NCI-H69 (cell line): ENCODE results near the gene FAM156A.
"Not testable (repeated sequence)": the region's sequence is repeated elsewhere in the genome, so short reads cannot be mapped to it uniquely, and the experiment has no call there.

ENCODE experiments used
- DNase-seq: peaks from one replicate; lab custom pipeline; 2025; lab: John Stamatoyannopoulos, UW

Gene FAM156A, protein sequence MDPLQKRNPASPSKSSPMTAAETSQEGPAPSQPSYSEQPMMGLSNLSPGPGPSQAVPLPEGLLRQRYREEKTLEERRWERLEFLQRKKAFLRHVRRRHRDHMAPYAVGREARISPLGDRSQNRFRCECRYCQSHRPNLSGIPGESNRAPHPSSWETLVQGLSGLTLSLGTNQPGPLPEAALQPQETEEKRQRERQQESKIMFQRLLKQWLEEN

DNA sequence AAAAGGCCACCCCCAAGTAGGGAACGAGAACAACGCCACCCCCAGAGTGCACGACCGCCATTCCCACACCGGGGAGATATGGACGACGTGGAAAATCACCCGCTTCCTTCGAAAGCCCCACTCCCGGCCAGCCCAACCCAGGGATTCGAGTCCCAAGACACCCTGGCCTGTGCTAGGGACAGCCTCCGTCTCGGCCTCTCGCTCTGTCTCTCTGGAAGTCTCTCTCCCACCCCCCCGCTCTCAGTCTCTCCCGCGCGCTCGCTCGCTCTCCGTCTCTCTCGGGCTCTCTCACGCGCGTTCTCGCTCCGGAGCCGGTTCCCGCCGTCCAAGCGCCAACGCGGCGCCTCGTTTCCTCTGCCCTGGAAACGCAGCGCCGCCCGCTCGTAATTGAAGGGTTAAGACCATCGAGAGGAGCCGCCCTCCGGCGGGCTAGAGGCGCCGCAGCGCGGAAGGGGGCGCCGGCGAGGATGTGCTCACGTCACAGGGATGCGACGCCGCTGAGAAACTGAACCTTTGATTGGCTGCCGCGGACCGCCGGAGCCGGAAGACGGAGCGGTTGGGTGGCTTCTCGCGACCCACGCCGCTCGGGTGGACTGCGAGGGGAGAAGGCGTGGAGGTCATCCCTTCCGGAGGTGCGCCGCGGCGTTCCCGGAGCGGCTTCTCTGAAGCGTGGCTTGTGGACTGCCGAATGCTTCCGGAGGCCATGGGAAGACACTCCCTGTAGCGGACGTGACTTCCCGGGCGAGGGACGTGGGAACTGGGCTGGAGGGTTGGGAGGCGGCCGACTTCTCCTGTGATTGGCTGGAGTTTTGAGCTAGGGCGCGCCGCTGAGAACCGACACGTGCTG, at the start of gene FAM156A:
FAM156A (minus strand) TSS at position 406 of the 847 bp plus-strand sequence. CDS start 9,930 bp downstream, outside the sequence.
- not testable (repeated sequence) for DNase-seq

DNA sequence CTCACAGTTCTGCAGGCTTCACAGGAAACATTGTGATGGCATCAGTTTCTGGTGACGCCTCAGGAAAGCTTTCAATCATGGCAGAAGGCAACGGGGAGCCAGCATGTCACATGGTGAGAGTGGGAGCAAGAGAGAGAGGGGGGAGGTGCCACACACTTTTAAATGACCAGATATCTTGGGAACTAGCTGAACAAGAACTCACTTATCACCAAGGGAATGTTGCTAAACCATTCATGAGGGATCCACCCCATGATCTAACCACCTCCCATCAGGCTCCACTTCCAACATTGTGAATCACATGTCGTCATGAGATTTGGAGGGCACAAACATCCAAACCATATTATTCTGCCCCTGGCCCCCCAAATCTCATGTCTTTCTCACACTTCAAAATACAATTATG, 47.0 kb upstream of the FAM156A start:
- no peak for DNase-seq

DNA sequence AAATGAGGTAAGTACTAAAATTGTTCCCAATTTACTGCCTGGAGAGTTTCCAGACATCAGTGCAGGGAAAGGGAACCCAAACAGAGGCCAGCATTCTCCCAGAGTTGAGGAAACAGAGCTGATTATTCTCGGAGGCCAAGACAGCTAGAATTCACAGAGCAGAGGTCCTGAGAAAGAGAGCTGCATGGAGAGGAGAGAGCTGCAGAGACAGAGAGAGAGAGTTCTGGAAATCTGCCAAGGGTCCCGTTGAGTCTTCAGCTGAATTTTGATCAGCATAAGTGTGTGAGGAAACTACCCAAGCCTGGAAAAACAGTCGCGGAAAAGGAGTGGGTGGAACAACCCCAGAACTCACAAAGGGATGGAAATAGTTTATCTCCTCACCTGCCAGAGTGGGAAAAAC, 46.5 kb upstream of the FAM156A start:
- DNase-seq = peak; percentile 1

DNA sequence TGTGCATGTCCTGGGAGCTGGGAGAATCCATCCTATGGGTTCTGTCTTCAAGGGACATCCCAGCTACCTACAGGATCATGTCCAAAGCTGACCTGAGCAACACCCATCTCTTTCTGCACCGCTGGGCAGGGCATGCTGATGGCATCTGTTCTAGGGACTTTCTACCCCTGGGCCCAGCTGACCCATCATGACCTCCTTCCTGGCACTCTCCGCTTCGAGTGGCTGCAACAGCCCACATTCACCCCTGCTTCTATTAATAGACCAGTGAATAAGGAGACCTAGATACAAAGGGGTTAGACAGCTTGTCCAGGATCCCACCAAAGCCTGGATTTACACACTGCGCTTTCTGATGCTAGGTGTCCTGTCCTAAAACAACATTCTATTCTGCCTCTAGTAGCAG, 45.7 kb upstream of the FAM156A start:
- DNase-seq = no peak

DNA sequence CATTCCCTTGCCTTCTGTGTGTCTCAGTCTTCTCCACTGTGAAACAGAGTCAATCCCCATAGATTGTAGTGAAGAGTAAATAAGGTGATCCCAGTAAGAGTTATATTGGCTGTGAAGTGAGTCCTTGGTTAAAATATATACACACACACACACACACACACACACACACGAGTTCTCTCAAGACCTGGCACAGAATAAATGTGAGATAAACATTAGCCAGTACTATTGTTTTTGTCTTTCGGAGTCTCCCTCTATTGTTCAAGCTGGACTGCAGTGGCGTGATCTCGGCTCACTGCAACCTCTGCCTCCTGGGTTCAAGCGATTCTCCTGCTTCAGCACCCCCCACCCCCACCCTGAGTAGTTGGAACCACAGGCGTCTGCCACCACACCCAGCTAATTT, 44.8 kb upstream of the FAM156A start:
- DNase-seq = no peak

DNA sequence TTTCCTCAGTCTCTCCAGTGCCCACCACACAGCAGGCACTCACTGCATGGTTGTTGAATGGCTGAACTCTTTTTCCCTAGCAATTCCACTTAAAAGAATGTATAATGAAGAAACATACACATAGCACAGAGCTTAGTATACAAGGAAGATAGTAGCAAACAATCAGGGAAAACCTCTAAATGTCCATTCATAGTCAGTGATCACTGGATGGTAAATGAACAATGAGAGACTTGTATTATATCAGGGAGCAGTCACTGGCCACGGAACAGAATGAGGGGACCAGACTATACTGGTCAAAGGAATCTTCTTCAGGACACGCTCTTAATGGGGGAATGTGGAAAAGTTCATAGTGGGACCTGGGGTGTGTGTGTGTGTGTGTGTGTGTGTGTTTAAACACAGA, 43.6 kb upstream of the FAM156A start:
- DNase-seq = no peak

DNA sequence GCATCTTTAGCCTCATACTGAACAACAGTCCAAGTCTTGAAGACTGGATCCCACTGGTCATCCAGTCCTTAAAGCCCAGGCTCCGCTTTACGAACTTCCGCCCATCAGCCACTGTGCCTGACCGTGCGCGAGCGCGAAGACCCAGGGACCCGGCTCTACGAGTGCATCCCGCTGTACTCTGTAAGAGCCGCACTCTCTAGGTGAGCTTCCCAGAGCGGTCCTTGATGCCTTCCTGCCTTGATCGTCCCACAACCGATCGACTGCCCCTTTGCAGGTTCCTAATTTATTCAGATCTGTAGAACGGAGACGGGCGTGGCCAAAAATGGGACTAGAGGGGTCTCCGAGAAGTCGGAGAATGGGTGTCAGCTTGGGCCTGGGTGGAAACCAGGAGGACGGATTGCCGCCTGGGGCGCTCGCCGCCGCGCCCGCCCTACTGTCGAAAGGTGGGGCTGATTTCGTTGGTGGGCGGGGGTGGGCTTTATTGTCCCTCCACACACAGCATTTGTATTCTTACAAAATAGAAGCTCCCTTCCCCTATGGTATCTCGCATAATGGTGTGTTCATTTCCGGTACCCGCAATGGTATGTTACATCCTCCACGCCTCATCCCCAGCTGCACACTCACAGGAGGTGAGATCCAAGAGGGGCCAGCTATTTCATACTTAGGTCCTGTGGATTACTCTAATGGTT, 42.3 kb upstream of the FAM156A start:
- DNase-seq = no peak

DNA sequence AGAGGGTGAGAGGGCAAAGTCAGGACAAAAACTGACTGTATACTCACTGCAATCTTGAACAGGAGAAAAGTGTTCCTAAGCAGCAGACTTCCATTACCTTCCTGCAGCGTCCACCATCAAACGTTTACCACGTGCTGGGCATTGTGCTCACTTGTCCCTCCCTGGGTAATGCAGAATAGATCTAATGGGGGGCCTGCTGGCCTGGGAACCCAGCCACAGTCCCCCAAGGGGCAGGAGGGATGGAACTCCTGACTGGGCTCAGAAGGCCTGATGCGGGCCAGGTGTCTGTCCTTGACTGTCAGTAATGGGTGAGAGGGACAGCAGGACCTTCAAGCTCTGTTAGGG, 37.6 kb upstream of the FAM156A start:
- no peak for DNase-seq

DNA sequence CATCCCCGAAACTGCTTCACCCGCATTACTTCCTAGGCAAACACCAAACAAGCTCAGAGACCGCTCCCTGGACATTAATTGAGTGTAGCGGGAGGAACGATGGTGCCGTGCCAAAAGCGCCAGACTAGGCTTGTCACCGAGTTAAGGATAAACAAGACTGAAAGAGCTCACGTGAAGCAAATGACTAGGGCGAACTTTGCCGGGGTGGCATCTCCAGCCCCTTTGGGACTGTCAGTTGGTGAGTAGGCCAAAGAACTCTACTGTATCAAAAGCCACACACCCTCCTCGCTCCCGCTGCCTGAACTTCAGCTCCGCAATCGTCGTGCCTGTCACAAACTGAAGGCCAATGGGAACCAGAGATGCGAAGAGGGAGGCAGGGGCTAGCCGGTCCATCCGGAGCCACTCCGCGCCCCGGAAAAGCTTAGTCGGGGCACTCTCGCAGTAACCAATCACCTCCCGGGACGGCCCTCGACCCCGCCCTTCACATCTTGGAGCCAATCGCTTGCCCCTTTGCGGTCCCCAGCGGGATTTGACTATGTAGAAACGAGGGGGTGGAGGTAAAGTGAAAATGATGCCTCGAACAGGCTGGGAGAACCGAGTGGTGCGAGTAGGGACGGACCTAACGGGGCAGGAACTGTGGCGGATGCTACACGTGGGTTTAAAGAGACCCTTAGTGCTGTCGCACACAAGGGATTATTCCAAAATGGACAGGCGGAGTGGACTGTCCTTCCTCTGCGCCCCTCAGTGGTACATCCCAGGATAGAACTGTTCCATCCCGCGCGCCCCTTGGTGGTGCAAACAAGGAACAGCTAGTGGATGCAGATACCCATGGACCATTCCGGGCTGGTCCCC, 37.0 kb upstream of the FAM156A start:
- peak; percentile 96 for DNase-seq

DNA sequence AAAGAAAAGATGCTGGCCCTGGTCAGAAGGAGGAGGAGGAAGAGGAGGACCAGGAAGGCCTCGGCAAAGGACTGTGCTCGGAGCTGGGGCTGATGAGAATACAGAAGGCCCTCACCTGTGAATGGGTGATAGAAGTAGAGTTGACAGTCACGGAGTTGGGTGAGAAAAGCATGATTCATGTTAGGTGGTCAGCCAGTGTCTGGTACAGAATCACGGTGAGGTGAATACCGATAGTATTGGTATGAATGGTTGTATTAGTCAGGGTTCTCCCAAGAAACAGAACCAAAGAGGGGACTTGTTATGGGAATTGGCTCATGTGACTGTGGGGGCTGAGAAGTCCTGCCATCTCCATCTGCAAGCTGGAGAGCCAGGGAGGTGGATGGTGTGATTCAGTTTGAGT, 32.5 kb upstream of the FAM156A start:
- no peak for DNase-seq

DNA sequence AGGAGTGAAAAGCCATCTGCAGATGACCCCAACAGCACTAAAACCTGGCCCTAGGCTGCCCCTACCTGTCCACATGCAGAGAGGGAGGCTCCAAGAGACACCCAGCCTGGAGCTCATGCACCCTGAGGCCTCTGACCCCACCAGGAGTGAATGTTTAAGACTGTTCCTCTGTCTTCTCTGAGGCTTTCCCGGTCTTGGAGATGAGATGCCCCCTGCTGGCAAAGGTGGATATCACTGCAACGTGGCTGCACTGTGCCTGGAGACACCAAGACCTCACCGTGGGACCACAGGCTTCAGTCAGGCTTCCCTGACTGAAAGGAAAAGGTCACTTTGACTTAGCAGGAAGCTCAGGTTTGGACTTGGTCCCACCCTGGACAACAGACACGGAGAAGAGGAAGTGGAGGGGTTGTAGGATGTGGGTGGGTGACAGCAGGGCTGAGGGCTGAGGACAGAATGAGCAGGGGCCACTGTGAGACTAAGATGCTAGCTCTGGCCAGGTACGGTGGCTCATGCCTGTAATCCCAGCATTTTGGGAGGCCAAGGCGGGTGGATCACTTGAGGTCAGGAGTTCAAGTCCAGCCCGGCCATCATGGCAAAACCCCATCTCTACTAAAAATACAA, 31.8 kb upstream of the FAM156A start:
- peak; percentile 25 for DNase-seq

DNA sequence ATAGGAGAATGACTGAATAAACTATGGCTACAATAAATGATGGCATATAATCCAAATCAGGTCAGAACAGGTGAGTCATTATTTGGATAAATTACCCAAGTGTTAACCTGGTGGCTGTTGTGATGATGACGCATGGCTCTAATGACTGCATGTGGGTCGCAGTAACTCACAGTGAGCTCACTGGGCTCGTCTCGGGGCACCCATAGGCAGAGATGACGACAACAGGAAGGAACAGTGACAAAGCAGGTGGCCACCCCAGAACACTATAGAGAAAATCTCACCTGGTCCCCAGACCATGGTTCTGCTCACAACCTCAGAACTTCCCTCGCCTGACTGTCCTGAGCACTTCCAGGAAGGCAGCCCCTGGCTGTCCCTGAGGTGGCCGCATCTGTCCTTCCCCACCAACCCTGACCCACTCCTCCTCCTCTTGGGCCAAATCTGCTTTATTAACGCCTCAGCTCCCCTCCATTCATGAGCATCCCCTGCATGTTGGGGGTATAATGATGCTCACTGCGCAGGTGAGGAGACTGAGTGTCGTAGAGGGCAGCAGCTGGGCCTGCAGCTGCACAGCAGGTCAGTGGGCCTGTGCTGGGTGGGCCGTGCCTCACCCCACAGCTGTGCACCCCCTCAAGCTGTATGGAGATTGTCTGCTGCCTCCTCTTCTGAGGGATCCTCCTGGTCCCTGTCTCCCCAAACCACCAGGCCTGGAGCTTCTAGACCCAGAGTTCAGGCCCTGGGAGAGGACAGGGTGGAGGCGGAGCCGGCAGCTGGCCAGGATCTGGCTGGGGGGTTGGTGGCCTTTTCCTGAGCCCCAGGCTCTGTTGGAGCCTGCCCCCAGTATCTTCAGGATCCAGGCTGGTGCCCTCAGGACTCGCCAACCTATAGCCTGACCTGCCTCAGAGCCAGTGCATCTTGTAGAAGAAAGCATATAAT, 30.9 kb upstream of the FAM156A start:
- DNase-seq = no peak

DNA sequence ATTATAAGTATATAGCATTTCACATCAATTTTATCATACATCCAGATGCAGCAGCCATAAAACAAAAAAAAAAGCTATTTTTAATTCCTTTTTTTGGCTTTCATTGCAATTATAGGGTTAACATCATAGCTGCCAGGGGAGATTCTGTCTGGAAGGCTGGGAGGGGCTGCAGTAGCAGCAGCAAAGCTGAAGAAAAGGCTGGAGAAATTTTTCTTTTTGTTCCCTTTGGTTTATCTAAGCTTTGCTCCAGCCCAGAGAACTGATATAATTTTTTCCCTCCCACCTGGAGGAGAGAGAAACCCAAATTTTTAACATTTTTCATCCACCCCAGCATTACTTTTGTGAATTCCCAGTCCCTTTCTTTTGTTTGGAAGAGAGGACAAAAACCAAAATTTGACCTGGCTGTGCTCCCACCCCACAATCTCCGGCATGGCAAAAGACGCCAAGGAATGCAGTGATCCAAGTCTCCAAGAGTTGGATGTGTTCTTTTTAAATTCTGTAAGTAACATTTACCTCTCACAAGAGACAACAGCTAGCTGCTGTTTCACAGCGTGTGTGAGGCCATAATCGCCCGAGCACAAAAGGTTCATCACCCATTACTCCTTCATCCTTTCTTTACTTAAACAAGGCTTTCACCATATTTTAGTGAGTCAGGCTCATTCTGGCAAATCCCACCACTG, 25.1 kb upstream of the FAM156A start:
- no peak for DNase-seq

DNA sequence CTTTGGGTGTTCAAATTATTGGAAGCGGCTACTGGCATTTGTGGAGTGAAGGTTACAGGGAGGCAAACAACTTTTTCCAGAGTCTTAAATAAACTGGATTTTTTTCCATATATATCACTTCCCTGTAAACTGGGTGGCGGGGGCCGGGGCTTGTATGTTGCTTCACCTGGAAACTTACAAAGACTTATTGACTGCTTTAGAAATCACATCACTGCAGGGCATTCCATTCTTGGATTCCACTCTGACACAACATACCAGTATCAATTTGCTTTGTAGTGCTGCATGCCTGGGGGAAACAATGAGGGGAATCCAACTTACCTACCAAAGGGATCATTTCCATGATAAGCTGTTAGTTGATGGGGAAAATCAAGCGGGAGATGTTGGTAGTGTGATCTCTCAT, 21.7 kb upstream of the FAM156A start:
- DNase-seq = no peak

DNA sequence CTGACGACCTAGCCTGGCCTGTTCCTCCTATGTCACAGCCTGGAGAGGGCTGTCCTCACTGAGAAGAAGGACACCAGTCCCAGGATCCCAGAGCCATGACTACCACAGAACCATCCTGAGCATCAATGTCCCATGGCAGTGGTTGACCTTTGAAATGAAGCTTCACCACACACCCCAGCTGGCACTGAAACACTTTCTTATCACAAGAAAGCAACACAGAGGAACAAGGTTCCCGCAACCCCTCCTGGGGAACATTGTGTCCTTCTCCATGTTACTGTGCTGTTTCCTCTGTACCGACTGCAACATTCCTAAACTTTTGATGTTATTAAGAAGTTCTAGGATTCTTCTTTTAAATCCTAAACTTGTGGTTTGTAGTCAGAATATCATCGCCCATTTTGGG, 21.2 kb upstream of the FAM156A start:
- DNase-seq = no peak

DNA sequence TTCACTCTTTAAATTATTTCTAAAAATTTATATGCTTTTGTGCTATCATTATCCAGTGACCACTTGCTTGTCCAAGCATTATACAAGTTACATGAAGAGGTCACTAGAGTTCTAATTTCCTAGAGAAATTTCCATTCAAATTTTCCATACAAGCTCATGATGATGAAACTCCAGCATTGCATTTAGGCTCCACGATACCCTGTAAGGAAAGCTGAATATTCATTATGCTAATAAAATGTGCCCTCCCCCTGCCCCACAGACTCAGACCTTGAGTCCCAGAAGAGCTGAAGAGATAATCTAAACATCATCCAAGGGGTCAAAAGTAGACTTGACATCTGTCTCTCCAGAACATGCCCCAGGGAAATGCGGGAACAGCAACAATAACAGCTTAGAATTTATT, 19.6 kb upstream of the FAM156A start:
- no peak for DNase-seq

DNA sequence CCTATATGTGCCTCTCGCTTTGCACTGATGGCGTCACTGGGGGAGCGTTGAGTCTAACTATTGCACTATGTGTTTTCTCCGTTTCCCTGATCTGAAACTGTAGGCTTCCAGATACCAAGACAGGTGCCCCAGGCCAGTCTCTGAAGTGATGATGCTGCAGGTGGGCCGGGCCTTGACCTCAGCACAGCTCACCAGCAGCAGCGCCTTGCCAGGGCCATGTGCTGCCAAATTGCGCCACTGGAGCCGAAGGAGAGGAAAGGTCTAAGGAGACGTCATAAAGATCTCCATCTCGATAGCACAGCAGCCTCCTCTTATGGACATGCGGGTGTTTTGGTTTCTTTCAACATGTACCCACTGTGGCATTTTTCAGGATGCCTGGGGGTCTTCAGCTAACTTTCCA, 17.3 kb upstream of the FAM156A start:
- DNase-seq = not testable (repeated sequence)

DNA sequence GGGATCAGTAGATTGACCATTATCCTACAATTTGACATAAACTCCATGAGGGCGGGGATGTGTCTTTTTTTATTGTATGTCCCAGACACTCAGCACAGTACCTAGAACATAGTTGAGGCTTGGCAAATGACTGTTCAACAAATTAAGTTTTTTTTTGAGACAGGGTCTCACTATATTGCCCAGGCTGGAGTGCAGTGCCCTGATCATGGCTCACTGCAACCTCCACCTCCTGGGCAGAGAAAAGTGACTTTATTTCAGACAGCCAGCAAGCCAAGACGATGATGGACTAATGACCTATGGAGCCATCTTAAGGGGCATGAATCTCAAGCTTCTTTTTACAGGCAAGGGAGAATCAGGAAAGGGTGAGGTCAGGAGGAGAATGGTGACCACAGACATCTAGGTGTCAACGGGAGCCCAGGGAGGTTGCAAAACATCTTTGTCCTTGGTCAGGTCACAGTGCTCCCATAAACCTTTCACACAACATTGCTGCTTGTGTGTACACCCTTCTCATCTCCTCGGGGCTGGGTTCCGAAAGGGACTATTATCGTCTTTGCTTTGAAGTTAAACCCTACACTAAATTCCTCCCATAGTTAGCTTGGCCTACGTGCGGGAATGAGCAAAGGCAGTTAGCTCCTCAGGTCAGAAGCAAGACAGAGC, 16.1 kb upstream of the FAM156A start:
- DNase-seq = not testable (repeated sequence)

DNA sequence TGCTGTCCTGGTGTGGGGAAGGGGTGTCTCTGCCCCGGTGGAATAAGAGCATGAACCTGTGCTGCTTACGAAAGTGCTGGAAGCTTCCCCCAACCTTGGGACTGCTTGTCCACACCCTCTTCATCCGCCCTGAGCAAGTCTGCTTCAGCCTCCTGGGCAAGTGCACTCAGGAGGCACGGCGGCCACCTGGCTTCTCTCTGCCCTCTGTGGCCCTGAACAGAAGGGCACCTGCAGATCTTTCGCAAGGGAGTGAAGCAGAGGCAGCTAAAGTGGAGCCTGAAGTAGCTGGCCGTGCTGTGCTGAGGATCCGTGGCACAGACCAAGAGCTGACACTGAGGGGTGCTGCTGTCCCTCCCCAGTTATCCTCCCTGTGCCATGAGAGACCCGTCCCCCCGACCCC, 9.6 kb upstream of the FAM156A start:
- DNase-seq = not testable (repeated sequence)
